Stimulated activated CD8-positive, alpha-beta memory T cell treated with anti-CD3 and anti-CD28 coated beads, Interleukin-4, amount 100 ng/mL, for 24 hours (primary cell): ENCODE results near the gene TMEM234.

ENCODE experiments used
- DNase-seq: peaks from one replicate; pipeline ENCODE4 v3.0.0-alpha.2; 2020; ENCODE audit warnings: low read depth

TMEM234 gene

DNA sequence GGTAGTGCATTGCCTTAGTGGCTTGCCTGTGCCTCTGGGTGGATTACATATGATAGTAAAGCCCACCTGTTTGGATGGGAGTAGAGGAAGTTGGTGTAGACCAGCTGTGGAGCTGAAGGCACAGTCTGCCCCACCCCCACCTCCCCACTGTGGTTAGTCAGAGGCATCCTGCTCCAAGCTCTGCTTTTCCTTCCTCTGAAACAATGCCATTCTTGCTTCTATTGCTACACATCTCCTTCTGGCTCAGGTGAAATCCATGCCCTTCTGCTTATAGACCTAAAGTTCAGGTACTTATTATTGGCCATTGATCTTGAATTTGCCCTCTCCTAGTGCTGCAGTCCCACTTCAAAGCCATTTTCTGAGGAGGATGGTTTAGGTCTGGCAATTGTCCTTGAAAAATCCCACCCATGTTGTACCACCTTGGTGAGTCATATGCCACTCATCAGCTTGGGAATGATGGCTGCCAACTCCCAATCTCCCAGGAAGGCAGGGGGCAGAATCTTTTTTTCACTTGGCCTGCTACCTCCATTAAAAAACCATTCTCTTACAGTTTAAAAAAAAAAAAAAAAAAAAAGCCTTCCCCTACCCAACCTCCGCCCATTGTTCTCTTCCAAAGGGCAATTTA, 49.4 kb downstream of the TMEM234 start:
- DNase-seq: no peak

DNA sequence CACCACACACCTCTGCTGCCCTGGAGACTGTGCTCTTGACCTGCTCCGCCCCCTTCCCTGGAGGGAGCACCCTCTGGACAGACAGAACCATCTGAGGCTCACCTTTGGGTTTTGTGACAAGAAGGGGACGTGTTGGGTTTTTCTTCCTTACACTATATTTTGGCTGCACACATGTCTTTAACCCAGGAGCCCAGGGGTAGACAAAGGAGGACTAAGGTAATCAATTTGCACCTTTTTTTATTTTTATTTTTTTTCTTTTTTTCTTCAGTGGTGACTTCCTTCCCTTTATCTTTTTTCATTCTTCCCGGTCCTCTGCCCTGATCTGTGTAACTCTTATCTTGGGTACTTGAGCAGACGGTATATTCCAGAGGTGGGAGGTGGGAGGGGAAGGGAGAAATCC, 51.2 kb downstream of the TMEM234 start:
- DNase-seq: no peak
